GM10248 (cell line): ENCODE data around the gene CNTN4.

Source experiments
- CTCF ChIA-PET: fragments of 300-600 bp; sonication (Branson Sonifier 250); formaldehyde crosslinking; extraction: SDS; loops from one replicate; lab custom pipeline; 2021; ENCODE audit warnings: antibody characterized with exemption; lab: Yijun Ruan, JAX
- POLR2A ChIA-PET: fragments of 350-650 bp; sonication (Branson Sonifier 250); formaldehyde crosslinking; extraction: SDS; loops from one replicate; lab custom pipeline; 2020; ENCODE audit warnings: antibody characterized with exemption; lab: Yijun Ruan, JAX
- DNase-seq: peaks from one replicate; pipeline ENCODE4 v3.0.0; 2012; ENCODE audit errors: extremely low spot score
- CTCF ChIP-seq: IDR thresholded peaks from 2 replicates; pipeline ENCODE4 v1.5.1; 2012; ENCODE audit warnings: mild to moderate bottlenecking, low read depth; ENCODE audit errors: extremely low read depth, missing control alignments, control extremely low read depth

Gene CNTN4

GRCh38 chr3:2659896-2660295 lies 561.2 kb downstream of the CNTN4 start:
- CTCF ChIA-PET: no interaction called here
- TF ChIP-seq CTCF: no peak
- POLR2A ChIA-PET: no interaction called here
- no peak for DNase-seq

GRCh38 chr3:2661078-2661477 lies 562.4 kb downstream of the CNTN4 start:
- POLR2A ChIA-PET: no interaction called here
- no peak for DNase-seq
- CTCF ChIA-PET: no interaction called here

DNA sequence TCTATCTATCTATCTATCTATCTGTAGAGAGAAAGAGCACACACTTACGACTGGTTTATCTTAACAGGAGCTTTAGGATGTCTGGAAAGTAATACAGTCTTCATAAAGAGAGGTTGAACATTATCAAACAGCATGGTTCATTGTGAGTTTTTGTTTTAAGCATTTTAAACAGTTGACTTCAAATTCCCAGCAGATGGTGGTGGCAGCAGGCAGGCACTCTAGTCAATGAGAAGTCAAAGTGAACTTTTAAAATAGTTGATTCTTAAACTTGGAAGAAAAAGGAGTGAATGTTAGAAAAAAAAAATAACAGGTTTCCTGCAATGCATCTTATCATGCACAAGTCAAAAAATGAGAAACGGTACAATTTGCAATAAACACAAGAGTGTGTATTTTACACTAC lies 578.8 kb downstream of the CNTN4 start:
- CTCF ChIA-PET: interaction anchor here (1.2 kb wide), 1 partner anchor 10 kb away, joined by 3 read pairs; no protein-coding TSS in a partner anchor
- POLR2A ChIA-PET: no interaction called here
- TF ChIP-seq CTCF: no peak
- DNase-seq: no peak

More at GRCh38 chr3:2661078-2661477, 562.4 kb downstream of the CNTN4 start:
- no peak for TF ChIP-seq CTCF

DNA sequence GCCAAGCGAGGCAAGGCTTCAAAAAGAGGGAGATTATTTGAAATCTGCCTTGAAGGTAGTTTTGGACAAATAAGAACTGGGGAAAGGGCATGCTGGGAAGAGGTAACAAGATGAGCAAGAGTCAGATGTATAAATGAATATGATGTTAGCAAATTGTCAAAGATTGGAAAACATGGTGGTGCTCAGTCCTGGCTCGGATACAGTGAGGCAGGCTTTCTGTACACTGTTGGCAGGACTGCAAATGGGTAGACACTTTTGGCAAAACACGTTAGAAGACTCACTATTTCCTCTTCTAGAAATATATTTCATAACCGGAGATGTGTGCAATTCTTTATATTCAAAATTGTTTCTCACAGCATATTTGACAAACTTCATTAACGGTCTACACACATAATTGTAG lies 581.6 kb downstream of the CNTN4 start:
- DNase-seq: no peak
- TF ChIP-seq CTCF: no peak
- POLR2A ChIA-PET: no interaction called here
- CTCF ChIA-PET: interaction anchor here (1.5 to 1.8 kb wide), 2 partner anchors 8 to 22 kb away, joined by 3 to 6 read pairs; no protein-coding TSS in a partner anchor

GRCh38 chr3:2684046-2684445 lies 585.4 kb downstream of the CNTN4 start:
- CTCF ChIA-PET: interaction anchor here (1.3 kb wide), 1 partner anchor 10 kb away, joined by 5 read pairs; no protein-coding TSS in a partner anchor
- TF ChIP-seq CTCF: no peak
- DNase-seq: no peak
- POLR2A ChIA-PET: no interaction called here

GRCh38 chr3:2686816-2687502 lies 588.3 kb downstream of the CNTN4 start:
- no peak for TF ChIP-seq CTCF
- POLR2A ChIA-PET: no interaction called here
- no peak for DNase-seq

More at GRCh38 chr3:2686816-2687502, 588.3 kb downstream of the CNTN4 start:
- CTCF ChIA-PET: interaction anchor here (1.5 to 2.5 kb wide), 2 partner anchors 8 to 9 kb away, joined by 3 to 6 read pairs; no protein-coding TSS in a partner anchor
